Liver (tissue), 9 donors: Measurements from ENCODE around the gene RPL27A. TPM values are rescaled to one million over a fixed set of nuclear protein-coding genes. Genes with fewer than 3 reads are reported as not detected.

ENCODE experiments used
- DNase-seq: peaks from one replicate; pipeline ENCODE4 v3.0.0-alpha.2; 2017; ENCODE audit warnings: low spot score
- H3K27ac ChIP-seq, 2 donors: one replicate each; pipeline ENCODE4 v1.7.0; 2013; ENCODE audit warnings: inconsistent platforms in 2 of 2, low read length in 2 of 2, control low read depth in 1 of 2, low read depth in 1 of 2, mild to moderate bottlenecking in 1 of 2
- H3K27me3 ChIP-seq, 4 donors: one replicate each; pipeline versions ENCODE4 v1.6.1 to v1.7.0; 2013; ENCODE audit warnings: low read length in 3 of 4, inconsistent platforms in 1 of 4, mild to moderate bottlenecking in 1 of 4, moderate library complexity in 1 of 4; ENCODE audit not compliant: control insufficient read depth in 4 of 4, insufficient read depth in 4 of 4
- H3K36me3 ChIP-seq, 4 donors: one replicate each; pipeline versions ENCODE4 v1.6.1 to v1.7.0; 2013; ENCODE audit warnings: low read length in 3 of 4, mild to moderate bottlenecking in 3 of 4, low read depth in 1 of 4, moderate library complexity in 1 of 4; ENCODE audit not compliant: control insufficient read depth in 4 of 4, insufficient read depth in 3 of 4
- H3K4me1 ChIP-seq, 4 donors: one replicate each; pipeline versions ENCODE4 v1.6.1 to v1.7.0; 2013; ENCODE audit warnings: low read length in 3 of 4, mild to moderate bottlenecking in 3 of 4, moderate library complexity in 1 of 4; ENCODE audit not compliant: control insufficient read depth in 4 of 4, insufficient read depth in 4 of 4
- H3K4me3 ChIP-seq, 3 donors: one replicate each; pipeline versions ENCODE4 v1.6.1 to v1.7.0; 2013; ENCODE audit warnings: low read length in 3 of 3, control low read depth in 1 of 3, low read depth in 1 of 3, mild to moderate bottlenecking in 1 of 3
- H3K9ac ChIP-seq, 2 donors: one replicate each; pipeline ENCODE4 v1.7.0; 2013; ENCODE audit warnings: low read length in 2 of 2, mild to moderate bottlenecking in 2 of 2, moderate library complexity in 2 of 2, control low read depth in 1 of 2, low read depth in 1 of 2
- H3K9me3 ChIP-seq, 4 donors: one replicate each; pipeline versions ENCODE4 v1.6.1 to v1.7.0; 2013; ENCODE audit warnings: low read length in 3 of 4; ENCODE audit not compliant: control insufficient read depth in 4 of 4
- CTCF ChIP-seq: fragments of 150-350 bp; IDR thresholded peaks from 2 replicates; pipeline ENCODE4 v1.5.1; 2017; ENCODE audit warnings: improper control_type of control experiment, low read depth, low read length; ENCODE audit not compliant: missing input control
- EGR1 ChIP-seq, 2 donors: IDR thresholded peaks; 2 replicates each; pipeline ENCODE4 v1.6.1; 2016 to 2018; ENCODE audit warnings: antibody characterized with exemption in 2 of 2, low read depth in 2 of 2
- FOXA1 ChIP-seq: IDR thresholded peaks from 2 replicates; pipeline ENCODE4 v1.6.1; 2016; ENCODE audit warnings: antibody characterized with exemption
- FOXA2 ChIP-seq: IDR thresholded peaks from 2 replicates; pipeline ENCODE4 v1.6.1; 2016; ENCODE audit warnings: antibody characterized with exemption
- HNF4A ChIP-seq, 2 donors: conservative IDR thresholded peaks; 2 replicates each; pipeline ENCODE4 v1.6.1; 2016; ENCODE audit warnings: antibody characterized with exemption in 2 of 2, mild to moderate bottlenecking in 2 of 2
- HNF4G ChIP-seq: IDR thresholded peaks from 2 replicates; pipeline ENCODE4 v1.6.1; 2016; ENCODE audit warnings: antibody characterized with exemption
- JUND ChIP-seq, 2 donors: IDR thresholded peaks; 2 replicates each; pipeline ENCODE4 v1.6.1; 2016; ENCODE audit warnings: antibody characterized with exemption in 2 of 2
- NR2F2 ChIP-seq: IDR thresholded peaks from 2 replicates; pipeline ENCODE4 v1.6.1; 2016; ENCODE audit warnings: antibody characterized with exemption
- RAD21 ChIP-seq, 2 donors: IDR thresholded peaks; 2 replicates each; pipeline ENCODE4 v1.6.1; 2016; ENCODE audit warnings: antibody characterized with exemption in 2 of 2, mild to moderate bottlenecking in 2 of 2
- RXRA ChIP-seq, 2 donors: IDR thresholded peaks; 2 replicates each; pipeline ENCODE4 v1.6.1; 2017 to 2018; ENCODE audit warnings: antibody characterized with exemption in 2 of 2, mild to moderate bottlenecking in 1 of 2
- SP1 ChIP-seq: IDR thresholded peaks from 2 replicates; pipeline ENCODE4 v1.6.1; 2018; ENCODE audit warnings: antibody characterized with exemption, mild to moderate bottlenecking
- TAF1 ChIP-seq: conservative IDR thresholded peaks from 2 replicates; pipeline ENCODE4 v1.6.1; 2016; ENCODE audit warnings: antibody characterized with exemption, mild to moderate bottlenecking
- WGBS: extraction: QIAGEN DNeasy Blood & Tissue Kit; methylation state at CpG from one replicate; pipeline ENCODE4 v1.1.7; 2013; 5-methylcytosine and 5-hydroxymethylcytosine counted together
- polyA plus RNA-seq, 2 donors: library from polyadenylated mRNA; stranded (reverse) in 1 of 2; unstranded in 1 of 2; fragments of 200-250 nt in 1 of 2; fragments of >200 nt in 1 of 2; fragmentation: Nextera tagmentation in 1 of 2; extraction: Ambion mirVana in 1 of 2; gene quantifications; one replicate each; pipeline versions ENCODE4 v1.2.1 to v1.2.3, GENCODE V29; 2013 to 2015
- total RNA-seq, 2 donors: library from RNA; depleted of rRNA; stranded (reverse); fragments of >200 nt; gene quantifications; one replicate each; pipeline ENCODE4 v1.2.3, GENCODE V29; 2014
- TF ChIP-seq, protein P1 (sequence below): IDR thresholded peaks from 2 replicates; pipeline ENCODE4 v1.6.1; 2016; ENCODE audit warnings: antibody characterized with exemption
- TF ChIP-seq, protein P2 (sequence below): IDR thresholded peaks from 2 replicates; pipeline ENCODE4 v1.6.1; 2016; ENCODE audit warnings: antibody characterized with exemption
- TF ChIP-seq, protein P3 (sequence below): IDR thresholded peaks from 2 replicates; pipeline ENCODE4 v1.6.1; 2016; ENCODE audit warnings: antibody characterized with exemption
- TF ChIP-seq, protein P4 (sequence below): IDR thresholded peaks from 2 replicates; pipeline ENCODE4 v1.6.1; 2016; ENCODE audit warnings: antibody characterized with exemption, mild to moderate bottlenecking
- donor health status: healthy.
- donor health status: healthy.
- donor health status: healthy.
- donor health status: healthy.
- donor health status: healthy.

The RPL27A gene
- total and polyA plus RNA-seq, 4 donors: 178 to 928 (median 570) TPM

GRCh38 chr11:8693555-8693954 lies 11.0 kb downstream of the RPL27A start:
- Histone ChIP-seq H3K27me3 (no peaks in the 10 kb centered on the region), H3K27ac (no peak overlapping the region), H3K9me3 (no peaks in the 10 kb centered on the region), H3K9ac (no peak overlapping the region), H3K4me3 (no peak overlapping the region), H3K36me3 (peaks cover 9 to 63% (median 53%) of the 10 kb centered on the region in 4 donors), H3K4me1 (peaks cover 0 to 6% (median 5%) of the 10 kb centered on the region in 4 donors)
- TF ChIP-seq RXRA (IDR thresholded peaks at IDR 0.05) (no peak), RAD21 (IDR thresholded peaks at IDR 0.05) (no peak), HNF4G (no peak), CTCF (no peak), JUND (IDR thresholded peaks at IDR 0.05) (no peak), EGR1 (IDR thresholded peaks at IDR 0.05; ENCODE audit: low read depth in 2 of 2) (no peak), TAF1 (no peak), NR2F2 (no peak), SP1 (no peak), HNF4A (conservative IDR thresholded peaks at IDR 0.05) (no peak)
- TF ChIP-seq, protein P1, sequence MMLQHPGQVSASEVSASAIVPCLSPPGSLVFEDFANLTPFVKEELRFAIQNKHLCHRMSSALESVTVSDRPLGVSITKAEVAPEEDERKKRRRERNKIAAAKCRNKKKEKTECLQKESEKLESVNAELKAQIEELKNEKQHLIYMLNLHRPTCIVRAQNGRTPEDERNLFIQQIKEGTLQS: no peak
- TF ChIP-seq, protein P2, sequence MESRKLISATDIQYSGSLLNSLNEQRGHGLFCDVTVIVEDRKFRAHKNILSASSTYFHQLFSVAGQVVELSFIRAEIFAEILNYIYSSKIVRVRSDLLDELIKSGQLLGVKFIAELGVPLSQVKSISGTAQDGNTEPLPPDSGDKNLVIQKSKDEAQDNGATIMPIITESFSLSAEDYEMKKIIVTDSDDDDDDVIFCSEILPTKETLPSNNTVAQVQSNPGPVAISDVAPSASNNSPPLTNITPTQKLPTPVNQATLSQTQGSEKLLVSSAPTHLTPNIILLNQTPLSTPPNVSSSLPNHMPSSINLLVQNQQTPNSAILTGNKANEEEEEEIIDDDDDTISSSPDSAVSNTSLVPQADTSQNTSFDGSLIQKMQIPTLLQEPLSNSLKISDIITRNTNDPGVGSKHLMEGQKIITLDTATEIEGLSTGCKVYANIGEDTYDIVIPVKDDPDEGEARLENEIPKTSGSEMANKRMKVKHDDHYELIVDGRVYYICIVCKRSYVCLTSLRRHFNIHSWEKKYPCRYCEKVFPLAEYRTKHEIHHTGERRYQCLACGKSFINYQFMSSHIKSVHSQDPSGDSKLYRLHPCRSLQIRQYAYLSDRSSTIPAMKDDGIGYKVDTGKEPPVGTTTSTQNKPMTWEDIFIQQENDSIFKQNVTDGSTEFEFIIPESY: no peak
- 95% methylated on average over 7 of the region's 7 CpGs for whole genome bisulfite sequencing
- DNase-seq: no peak

- H3K36me3 ChIP-seq: peaks cover 9 to 69% (median 57%) of the 10 kb centered on the region in 4 donors
- H3K4me1 ChIP-seq: peaks cover 0 to 5% (median 3%) of the 10 kb centered on the region in 4 donors
- 94% methylated on average over 5 of the region's 5 CpGs for WGBS
- DNase-seq: no peak
- TF ChIP-seq EGR1 (IDR thresholded peaks at IDR 0.05; ENCODE audit: low read depth in 2 of 2): no peak
- TF ChIP-seq, protein P3, sequence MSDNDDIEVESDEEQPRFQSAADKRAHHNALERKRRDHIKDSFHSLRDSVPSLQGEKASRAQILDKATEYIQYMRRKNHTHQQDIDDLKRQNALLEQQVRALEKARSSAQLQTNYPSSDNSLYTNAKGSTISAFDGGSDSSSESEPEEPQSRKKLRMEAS: no peak
- H3K4me3 ChIP-seq: no peak overlapping the region
- no peaks in the 10 kb centered on the region for H3K9me3 ChIP-seq
- H3K27me3 ChIP-seq: no peaks in the 10 kb centered on the region
- H3K27ac ChIP-seq: no peak overlapping the region
- no peak overlapping the region for H3K9ac ChIP-seq
These were observed 11.5 kb downstream of the RPL27A start for GRCh38 chr11:8694137-8694536.

DNA sequence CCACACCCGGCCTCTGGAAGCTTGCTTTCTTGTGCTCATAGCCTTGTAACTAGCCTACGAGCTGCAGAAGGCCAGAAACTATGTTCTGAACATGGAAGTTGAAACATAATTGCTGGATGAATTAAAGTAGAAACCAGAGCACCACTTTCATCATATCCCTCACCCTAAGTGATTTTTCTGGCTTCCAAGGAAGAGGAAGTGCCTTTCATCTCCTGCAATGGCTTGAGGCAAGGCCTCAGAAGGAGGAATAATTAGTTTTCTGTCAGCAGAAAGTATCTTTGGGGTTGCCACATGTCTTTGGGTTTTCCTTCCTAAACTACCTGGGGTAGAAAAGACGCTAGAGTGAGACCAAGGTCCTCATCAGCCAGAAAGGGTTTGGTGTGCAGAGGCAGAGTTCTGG lies 14.5 kb downstream of the RPL27A start:
- Histone ChIP-seq H3K9ac (no peak overlapping the region), H3K36me3 (peaks cover 12 to 81% (median 63%) of the 10 kb centered on the region in 4 donors), H3K27me3 (no peaks in the 10 kb centered on the region), H3K27ac (no peak overlapping the region), H3K4me1 (peaks cover 0 to 3% (median 0%) of the 10 kb centered on the region in 4 donors), H3K9me3 (no peaks in the 10 kb centered on the region), H3K4me3 (no peak overlapping the region)
- WGBS: 96% methylated on average over 3 of the region's 3 CpGs
- TF ChIP-seq JUND (IDR thresholded peaks at IDR 0.05) (no peak), HNF4G (no peak), SP1 (no peak), TAF1 (no peak), NR2F2 (no peak), HNF4A (conservative IDR thresholded peaks at IDR 0.05) (no peak), FOXA2 (no peak), EGR1 (IDR thresholded peaks at IDR 0.05; ENCODE audit: low read depth in 2 of 2) (no peak), FOXA1 (no peak), RXRA (IDR thresholded peaks at IDR 0.05) (no peak)
- TF ChIP-seq, protein P3: no peak
- TF ChIP-seq, protein P1: no peak
- TF ChIP-seq, protein P2: no peak
- TF ChIP-seq, protein P4, sequence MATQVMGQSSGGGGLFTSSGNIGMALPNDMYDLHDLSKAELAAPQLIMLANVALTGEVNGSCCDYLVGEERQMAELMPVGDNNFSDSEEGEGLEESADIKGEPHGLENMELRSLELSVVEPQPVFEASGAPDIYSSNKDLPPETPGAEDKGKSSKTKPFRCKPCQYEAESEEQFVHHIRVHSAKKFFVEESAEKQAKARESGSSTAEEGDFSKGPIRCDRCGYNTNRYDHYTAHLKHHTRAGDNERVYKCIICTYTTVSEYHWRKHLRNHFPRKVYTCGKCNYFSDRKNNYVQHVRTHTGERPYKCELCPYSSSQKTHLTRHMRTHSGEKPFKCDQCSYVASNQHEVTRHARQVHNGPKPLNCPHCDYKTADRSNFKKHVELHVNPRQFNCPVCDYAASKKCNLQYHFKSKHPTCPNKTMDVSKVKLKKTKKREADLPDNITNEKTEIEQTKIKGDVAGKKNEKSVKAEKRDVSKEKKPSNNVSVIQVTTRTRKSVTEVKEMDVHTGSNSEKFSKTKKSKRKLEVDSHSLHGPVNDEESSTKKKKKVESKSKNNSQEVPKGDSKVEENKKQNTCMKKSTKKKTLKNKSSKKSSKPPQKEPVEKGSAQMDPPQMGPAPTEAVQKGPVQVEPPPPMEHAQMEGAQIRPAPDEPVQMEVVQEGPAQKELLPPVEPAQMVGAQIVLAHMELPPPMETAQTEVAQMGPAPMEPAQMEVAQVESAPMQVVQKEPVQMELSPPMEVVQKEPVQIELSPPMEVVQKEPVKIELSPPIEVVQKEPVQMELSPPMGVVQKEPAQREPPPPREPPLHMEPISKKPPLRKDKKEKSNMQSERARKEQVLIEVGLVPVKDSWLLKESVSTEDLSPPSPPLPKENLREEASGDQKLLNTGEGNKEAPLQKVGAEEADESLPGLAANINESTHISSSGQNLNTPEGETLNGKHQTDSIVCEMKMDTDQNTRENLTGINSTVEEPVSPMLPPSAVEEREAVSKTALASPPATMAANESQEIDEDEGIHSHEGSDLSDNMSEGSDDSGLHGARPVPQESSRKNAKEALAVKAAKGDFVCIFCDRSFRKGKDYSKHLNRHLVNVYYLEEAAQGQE: no peak
- DNase-seq: no peak
